Inflammatory macrophage (primary cell): ENCODE measurements around the gene FSTL4.

Experiments used
- DNase-seq, 2 donors: peaks; one replicate each; pipeline ENCODE4 v3.0.0-alpha.2; 2020 to 2022

FSTL4 gene

GRCh38 chr5:133423618-133424282 is 188.6 kb downstream of the FSTL4 start:
- DNase-seq, result peak; percentile 32 to 72

- no peak for DNase-seq
Observed at GRCh38 chr5:133423011-133423617, 189.2 kb downstream of the FSTL4 start.

GRCh38 chr5:133421806-133422205 is 190.5 kb downstream of the FSTL4 start:
- no peak for DNase-seq

- DNase-seq, result peak in 1 of 2 donors; percentile 47
Observed at GRCh38 chr5:133421394-133421793, 190.9 kb downstream of the FSTL4 start.

GRCh38 chr5:133420440-133421301 is 191.7 kb downstream of the FSTL4 start:
- DNase-seq, result no peak

GRCh38 chr5:133415906-133416305 is 196.4 kb downstream of the FSTL4 start:
- no peak for DNase-seq

GRCh38 chr5:133415506-133415905 is 196.8 kb downstream of the FSTL4 start:
- no peak for DNase-seq

GRCh38 chr5:133412661-133413060 is 199.7 kb downstream of the FSTL4 start:
- no peak for DNase-seq

- DNase-seq, result no peak
Observed at GRCh38 chr5:133410335-133410828, 202.0 kb downstream of the FSTL4 start.

GRCh38 chr5:133409210-133409674 is 203.1 kb downstream of the FSTL4 start:
- DNase-seq, result no peak

GRCh38 chr5:133408322-133408721 is 204.0 kb downstream of the FSTL4 start:
- DNase-seq, result no peak

- no peak for DNase-seq
Observed at GRCh38 chr5:133406977-133407632, 205.2 kb downstream of the FSTL4 start.

GRCh38 chr5:133406208-133406976 is 205.9 kb downstream of the FSTL4 start:
- no peak for DNase-seq

- DNase-seq, result no peak
Observed at GRCh38 chr5:133405275-133406034, 206.9 kb downstream of the FSTL4 start.

- DNase-seq, result peak in 1 of 2 donors; percentile 11
Observed at GRCh38 chr5:133404724-133405123, 207.6 kb downstream of the FSTL4 start.

GRCh38 chr5:133403741-133404364 is 208.5 kb downstream of the FSTL4 start:
- no peak for DNase-seq

GRCh38 chr5:133402775-133403174 is 209.6 kb downstream of the FSTL4 start:
- DNase-seq, result no peak

GRCh38 chr5:133401731-133402347 is 210.5 kb downstream of the FSTL4 start:
- DNase-seq, result no peak

- DNase-seq, result no peak
Observed at GRCh38 chr5:133400831-133401351, 211.4 kb downstream of the FSTL4 start.

- DNase-seq, result no peak
Observed at GRCh38 chr5:133400120-133400519, 212.2 kb downstream of the FSTL4 start.
